CD4-positive, alpha-beta T cell treated with Interleukin-6 at 100 ng/mL for 8 hours (primary cell): ENCODE data around the gene SMOC1.

Experiments used
- DNase-seq: peaks from one replicate; pipeline ENCODE4 v3.0.0-alpha.2; 2020; ENCODE audit warnings: mixed read lengths, low spot score

The SMOC1 gene

GRCh38 chr14:69982886-69983285 lies 103.7 kb downstream of the SMOC1 start:
- no peak for DNase-seq

GRCh38 chr14:69983317-69983716 lies 104.1 kb downstream of the SMOC1 start:
- DNase-seq, result no peak

GRCh38 chr14:69985463-69985862 lies 106.2 kb downstream of the SMOC1 start:
- no peak for DNase-seq

GRCh38 chr14:69986336-69986735 lies 107.1 kb downstream of the SMOC1 start:
- no peak for DNase-seq

- no peak for DNase-seq
Measured at GRCh38 chr14:69987406-69988121, 108.3 kb downstream of the SMOC1 start.

GRCh38 chr14:69988979-69989378 lies 109.8 kb downstream of the SMOC1 start:
- no peak for DNase-seq

- DNase-seq, result no peak
Measured at GRCh38 chr14:69989622-69990021, 110.4 kb downstream of the SMOC1 start.

- DNase-seq, result no peak
Measured at GRCh38 chr14:69990323-69990722, 111.1 kb downstream of the SMOC1 start.

GRCh38 chr14:69991422-69991821 lies 112.2 kb downstream of the SMOC1 start:
- no peak for DNase-seq

- no peak for DNase-seq
Measured at GRCh38 chr14:69992564-69992963, 113.3 kb downstream of the SMOC1 start.

- DNase-seq, result no peak
Measured at GRCh38 chr14:69993326-69993725, 114.1 kb downstream of the SMOC1 start.

GRCh38 chr14:69994002-69994401 lies 114.8 kb downstream of the SMOC1 start:
- DNase-seq, result no peak

- DNase-seq, result no peak
Measured at GRCh38 chr14:69996216-69996615, 117.0 kb downstream of the SMOC1 start.

GRCh38 chr14:69997849-69998248 lies 118.6 kb downstream of the SMOC1 start:
- DNase-seq, result no peak

GRCh38 chr14:69999261-69999674 lies 120.1 kb downstream of the SMOC1 start:
- DNase-seq, result no peak

GRCh38 chr14:70000601-70001000 lies 121.4 kb downstream of the SMOC1 start:
- no peak for DNase-seq

- DNase-seq, result no peak
Measured at GRCh38 chr14:70002589-70003346, 123.6 kb downstream of the SMOC1 start.

GRCh38 chr14:70004791-70005190 lies 125.6 kb downstream of the SMOC1 start:
- no peak for DNase-seq

GRCh38 chr14:70005281-70005805 lies 126.1 kb downstream of the SMOC1 start:
- no peak for DNase-seq

- DNase-seq, result no peak
Measured at GRCh38 chr14:70006699-70007098, 127.5 kb downstream of the SMOC1 start.

GRCh38 chr14:70008284-70009262 lies 129.4 kb downstream of the SMOC1 start:
- DNase-seq, result no peak

- DNase-seq, result no peak
Measured at GRCh38 chr14:70009961-70010360, 130.7 kb downstream of the SMOC1 start.
